ENCODE data around the gene FGF14.
A peak's percentile ranks its signal among the peaks of the same experiment; 100 is the strongest.

Gene FGF14

DNA sequence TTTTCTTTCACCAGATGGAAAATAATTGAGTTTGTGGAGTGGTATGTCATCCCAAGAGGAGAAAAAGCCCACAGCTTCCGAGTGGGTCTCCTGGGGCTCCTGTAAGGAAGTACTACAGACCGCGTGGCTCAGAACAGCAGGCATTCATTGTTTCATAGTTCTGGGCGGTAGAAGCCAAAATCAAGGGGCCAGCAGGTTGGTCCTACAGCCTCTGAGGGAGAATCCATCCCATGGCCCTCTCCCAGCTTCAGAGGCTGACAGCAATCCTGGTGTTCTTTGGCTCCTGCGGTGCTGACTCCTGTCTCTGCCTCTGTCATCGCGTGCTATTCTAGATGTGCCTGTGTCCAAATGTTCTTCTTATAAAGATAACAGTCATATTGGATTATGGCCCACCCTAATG is 362.6 kb downstream of the FGF14 start:
- Mint-ChIP-seq H3K4me3 (no peak overlapping the region), H3K36me3 (ENCODE audit: low read depth) (no peaks in the 10 kb centered on the region), H3K27ac (no peak overlapping the region), H3K27me3 (ENCODE audit: low read depth, poor library complexity) (peaks cover 13% of the 10 kb centered on the region), H3K4me1 (peaks cover 57% of the 10 kb centered on the region), H3K9me3 (peaks cover 8% of the 10 kb centered on the region)
- DNase-seq = no peak
- TF ChIP-seq, protein P1, sequence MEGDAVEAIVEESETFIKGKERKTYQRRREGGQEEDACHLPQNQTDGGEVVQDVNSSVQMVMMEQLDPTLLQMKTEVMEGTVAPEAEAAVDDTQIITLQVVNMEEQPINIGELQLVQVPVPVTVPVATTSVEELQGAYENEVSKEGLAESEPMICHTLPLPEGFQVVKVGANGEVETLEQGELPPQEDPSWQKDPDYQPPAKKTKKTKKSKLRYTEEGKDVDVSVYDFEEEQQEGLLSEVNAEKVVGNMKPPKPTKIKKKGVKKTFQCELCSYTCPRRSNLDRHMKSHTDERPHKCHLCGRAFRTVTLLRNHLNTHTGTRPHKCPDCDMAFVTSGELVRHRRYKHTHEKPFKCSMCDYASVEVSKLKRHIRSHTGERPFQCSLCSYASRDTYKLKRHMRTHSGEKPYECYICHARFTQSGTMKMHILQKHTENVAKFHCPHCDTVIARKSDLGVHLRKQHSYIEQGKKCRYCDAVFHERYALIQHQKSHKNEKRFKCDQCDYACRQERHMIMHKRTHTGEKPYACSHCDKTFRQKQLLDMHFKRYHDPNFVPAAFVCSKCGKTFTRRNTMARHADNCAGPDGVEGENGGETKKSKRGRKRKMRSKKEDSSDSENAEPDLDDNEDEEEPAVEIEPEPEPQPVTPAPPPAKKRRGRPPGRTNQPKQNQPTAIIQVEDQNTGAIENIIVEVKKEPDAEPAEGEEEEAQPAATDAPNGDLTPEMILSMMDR (IDR thresholded peaks at IDR 0.05) = no peak

DNA sequence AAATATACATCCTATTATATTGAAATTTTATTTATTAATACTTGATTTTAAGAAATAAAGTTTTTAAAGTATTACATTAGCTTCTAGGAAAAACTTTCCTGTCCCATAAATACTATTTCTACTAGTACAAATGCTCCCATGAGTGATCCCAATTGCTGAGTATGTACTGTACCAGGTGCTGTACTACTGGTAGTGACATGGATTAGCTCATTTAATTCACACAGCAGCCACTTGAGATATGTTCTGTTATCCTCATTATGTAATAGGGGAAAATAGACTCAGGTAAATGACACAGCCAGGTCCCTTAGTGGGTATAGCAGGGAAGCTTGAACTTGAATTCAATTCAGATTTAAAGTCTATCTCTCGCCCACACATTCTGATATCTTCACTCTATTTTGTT is 363.1 kb downstream of the FGF14 start:
- Mint-ChIP-seq H3K36me3 (ENCODE audit: low read depth) (no peaks in the 10 kb centered on the region), H3K27ac (no peak overlapping the region), H3K4me3 (no peak overlapping the region), H3K9me3 (peaks cover 8% of the 10 kb centered on the region), H3K4me1 (peaks cover 57% of the 10 kb centered on the region), H3K27me3 (ENCODE audit: low read depth, poor library complexity) (peaks cover 11% of the 10 kb centered on the region)
- no peak for DNase-seq
- TF ChIP-seq, protein P1 (IDR thresholded peaks at IDR 0.05) = no peak

DNA sequence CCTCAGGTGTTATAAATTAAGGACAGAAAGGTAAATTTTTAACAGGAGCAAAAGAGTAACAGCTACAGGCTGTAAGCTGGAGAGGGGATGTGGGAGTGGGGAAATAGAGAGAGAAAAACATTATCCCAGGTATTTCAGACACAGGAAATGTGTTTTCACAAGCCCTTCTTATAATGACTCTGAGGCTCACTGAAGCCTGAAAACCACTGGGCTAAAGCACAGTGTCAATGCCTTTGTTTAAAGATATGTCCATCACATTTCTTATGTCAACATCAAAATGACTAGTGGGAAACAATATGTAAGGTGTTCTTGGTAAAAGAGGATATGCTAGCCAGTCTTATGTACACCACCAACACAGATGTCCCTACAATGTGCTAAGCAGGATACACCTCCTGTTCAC is 365.9 kb downstream of the FGF14 start:
- Mint-ChIP-seq H3K27ac (peak overlapping the region; percentile 81), H3K27me3 (ENCODE audit: low read depth, poor library complexity) (peaks cover 3% of the 10 kb centered on the region), H3K4me3 (peak overlapping the region; percentile 15)

DNA sequence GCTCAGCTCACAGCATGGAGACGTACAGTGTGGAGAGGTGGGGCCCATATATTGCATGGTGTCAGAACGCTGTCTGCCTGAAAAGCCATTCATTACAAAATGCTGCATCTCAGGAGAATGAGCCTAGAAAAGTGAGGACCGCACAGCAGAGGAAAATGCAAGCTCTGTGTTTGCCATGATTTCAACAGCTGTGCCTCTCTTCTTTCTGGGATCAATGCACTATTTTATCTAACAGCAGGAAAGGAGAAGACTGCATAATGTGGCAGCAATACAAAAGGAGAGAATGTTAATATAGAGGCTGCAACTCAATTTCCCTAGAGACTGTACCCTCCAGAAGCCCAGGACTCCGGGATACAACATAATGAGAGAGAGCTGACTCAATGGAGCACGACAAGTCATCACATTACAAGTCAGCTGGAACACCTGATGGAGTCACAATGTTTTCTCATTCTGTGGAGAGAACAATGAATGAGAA is 368.0 kb downstream of the FGF14 start:
- Mint-ChIP-seq H3K4me1 (peaks cover 50% of the 10 kb centered on the region), H3K36me3 (ENCODE audit: low read depth) (no peaks in the 10 kb centered on the region), H3K4me3 (peak overlapping the region; percentile 37), H3K9me3 (peaks cover 8% of the 10 kb centered on the region), H3K27ac (peak overlapping the region; percentile 43), H3K27me3 (ENCODE audit: low read depth, poor library complexity) (no peaks in the 10 kb centered on the region)
- no peak for DNase-seq
- TF ChIP-seq, protein P1 (IDR thresholded peaks at IDR 0.05) = no peak

More for the DNA sequence above, 365.9 kb downstream of the FGF14 start:
- H3K9me3 Mint-ChIP-seq = peaks cover 8% of the 10 kb centered on the region
- DNase-seq = no peak
- TF ChIP-seq, protein P1 (IDR thresholded peaks at IDR 0.05) = no peak
- H3K36me3 Mint-ChIP-seq (ENCODE audit: low read depth) = no peaks in the 10 kb centered on the region
- peaks cover 50% of the 10 kb centered on the region for H3K4me1 Mint-ChIP-seq

DNA sequence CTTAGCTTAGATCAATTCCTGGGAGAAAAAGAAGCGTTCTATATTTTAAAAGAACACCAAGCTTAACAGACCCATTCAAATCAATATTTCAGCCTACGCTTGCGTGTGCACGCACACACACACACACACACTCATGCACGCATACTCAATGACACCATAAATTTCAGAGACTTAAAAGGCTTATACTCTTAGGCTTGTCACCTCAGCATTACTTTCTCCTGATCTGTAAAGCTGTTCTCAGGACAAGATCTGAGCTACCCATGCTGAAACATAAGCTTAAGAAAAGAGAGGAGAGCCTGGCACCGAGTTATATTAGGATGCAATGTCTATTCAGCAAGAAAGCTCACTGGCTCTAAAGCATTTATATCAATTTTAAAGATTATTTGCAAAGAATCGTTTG is 368.5 kb downstream of the FGF14 start:
- peak overlapping the region; percentile 56 for H3K27ac Mint-ChIP-seq
- no peaks in the 10 kb centered on the region for H3K36me3 Mint-ChIP-seq (ENCODE audit: low read depth)
- no peak for DNase-seq
- H3K9me3 Mint-ChIP-seq = peaks cover 8% of the 10 kb centered on the region
- H3K27me3 Mint-ChIP-seq (ENCODE audit: low read depth, poor library complexity) = no peaks in the 10 kb centered on the region
- H3K4me3 Mint-ChIP-seq = peak overlapping the region; percentile 37
- H3K4me1 Mint-ChIP-seq = peaks cover 54% of the 10 kb centered on the region
- TF ChIP-seq, protein P1 (IDR thresholded peaks at IDR 0.05) = no peak

DNA sequence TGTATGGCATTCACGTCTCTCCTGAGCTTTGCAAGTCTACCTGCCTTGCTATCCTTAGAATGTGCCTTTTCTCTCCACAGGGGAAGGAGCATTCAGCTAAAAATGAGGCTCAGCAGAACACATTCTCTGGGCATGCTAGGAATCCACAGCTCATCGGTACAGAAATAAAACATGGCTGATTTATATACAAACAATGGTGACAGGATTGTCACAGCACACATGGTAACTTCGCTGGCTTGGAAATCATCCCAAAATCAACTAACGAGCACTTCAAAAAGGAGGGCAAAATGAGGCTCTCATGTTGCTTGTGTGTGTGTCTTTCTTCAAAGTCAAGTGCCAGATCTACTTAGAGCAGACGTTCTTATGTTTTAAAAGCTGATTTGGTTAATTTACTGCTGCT is 373.0 kb downstream of the FGF14 start:
- no peak for DNase-seq
- peaks cover 30% of the 10 kb centered on the region for H3K4me1 Mint-ChIP-seq
- H3K36me3 Mint-ChIP-seq (ENCODE audit: low read depth) = no peaks in the 10 kb centered on the region
- TF ChIP-seq, protein P1 (IDR thresholded peaks at IDR 0.05) = no peak
- H3K27ac Mint-ChIP-seq = no peak overlapping the region
- H3K27me3 Mint-ChIP-seq (ENCODE audit: low read depth, poor library complexity) = no peaks in the 10 kb centered on the region
- H3K4me3 Mint-ChIP-seq = no peak overlapping the region
- no peaks in the 10 kb centered on the region for H3K9me3 Mint-ChIP-seq
